ENCODE data around the gene AMPD2. TPM values are rescaled to one million over a fixed set of nuclear protein-coding genes. Genes with fewer than 3 reads are reported as not detected.

Gene AMPD2
- total RNA-seq, 2 donors from 2014 or later, result 55.7 to 69.3 TPM

- Histone ChIP-seq H3K4me1 (ENCODE audit: control insufficient read depth, insufficient read depth, low read length) (no peaks in the 10 kb centered on the region), H3K27ac (ENCODE audit: low read depth, low read length) (no peak overlapping the region), H3K36me3 (ENCODE audit: control insufficient read depth, insufficient read depth, low read length) (peaks cover 86% of the 10 kb centered on the region), H3K4me3 (ENCODE audit: low read length) (no peak overlapping the region), H3K9me3 (ENCODE audit: control insufficient read depth, low read length) (no peaks in the 10 kb centered on the region), H3K27me3 (ENCODE audit: control insufficient read depth, insufficient read depth, low read length, poor library complexity, severe bottlenecking) (no peaks in the 10 kb centered on the region), H3K9ac (ENCODE audit: extremely low read depth, low read length, poor library complexity, severe bottlenecking) (no peak overlapping the region)
- H3K9me3 Mint-ChIP-seq, result no peaks in the 10 kb centered on the region
- no peak overlapping the region for H3K27ac Mint-ChIP-seq
- no peaks in the 10 kb centered on the region for H3K4me1 Mint-ChIP-seq
- H3K36me3 Mint-ChIP-seq (ENCODE audit: low read depth), result peaks cover 57% of the 10 kb centered on the region
- no peak for DNase-seq
- H3K4me3 Mint-ChIP-seq, result no peak overlapping the region
- TF ChIP-seq CTCF (conservative IDR thresholded peaks at IDR 0.05), result no peak
- H3K27me3 Mint-ChIP-seq (ENCODE audit: insufficient read depth), result no peaks in the 10 kb centered on the region
Measured at GRCh38 chr1:109589679-109590078, 30.0 kb upstream of the AMPD2 start.

- no peak for DNase-seq
- Histone ChIP-seq H3K4me1 (ENCODE audit: control insufficient read depth, insufficient read depth, low read length) (no peaks in the 10 kb centered on the region), H3K27me3 (ENCODE audit: control insufficient read depth, insufficient read depth, low read length, poor library complexity, severe bottlenecking) (no peaks in the 10 kb centered on the region), H3K9me3 (ENCODE audit: control insufficient read depth, low read length) (no peaks in the 10 kb centered on the region), H3K27ac (ENCODE audit: low read depth, low read length) (no peak overlapping the region), H3K9ac (ENCODE audit: extremely low read depth, low read length, poor library complexity, severe bottlenecking) (no peak overlapping the region), H3K36me3 (ENCODE audit: control insufficient read depth, insufficient read depth, low read length) (peaks cover 83% of the 10 kb centered on the region), H3K4me3 (ENCODE audit: low read length) (no peak overlapping the region)
- H3K4me1 Mint-ChIP-seq, result no peaks in the 10 kb centered on the region
- no peak overlapping the region for H3K27ac Mint-ChIP-seq
- no peaks in the 10 kb centered on the region for H3K9me3 Mint-ChIP-seq
- peaks cover 50% of the 10 kb centered on the region for H3K36me3 Mint-ChIP-seq (ENCODE audit: low read depth)
- H3K4me3 Mint-ChIP-seq, result no peak overlapping the region
- no peaks in the 10 kb centered on the region for H3K27me3 Mint-ChIP-seq (ENCODE audit: insufficient read depth)
- TF ChIP-seq CTCF (conservative IDR thresholded peaks at IDR 0.05), result no peak
Measured at GRCh38 chr1:109592916-109593315, 26.7 kb upstream of the AMPD2 start.

DNA sequence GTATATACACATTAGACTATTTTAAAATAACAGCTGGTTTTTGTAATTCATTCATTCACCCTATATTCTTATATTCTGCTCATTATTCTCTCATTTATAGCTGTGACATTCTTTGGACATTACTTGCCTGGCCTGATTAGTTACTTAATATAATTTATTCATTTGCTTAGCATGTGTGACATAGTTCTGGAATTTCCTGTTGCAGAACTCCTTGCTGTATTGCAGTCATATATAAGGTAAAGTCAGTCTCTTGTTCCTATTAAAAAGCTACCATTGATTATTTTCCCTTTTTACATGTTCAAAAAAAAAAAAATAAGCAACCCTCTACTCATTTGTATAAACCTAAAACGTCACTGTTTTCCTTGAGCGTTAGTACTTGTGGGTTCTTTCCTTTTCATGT, 24.1 kb upstream of the AMPD2 start:
- Mint-ChIP-seq H3K9me3 (no peaks in the 10 kb centered on the region), H3K27me3 (ENCODE audit: insufficient read depth) (no peaks in the 10 kb centered on the region), H3K27ac (no peak overlapping the region), H3K4me3 (no peak overlapping the region), H3K4me1 (no peaks in the 10 kb centered on the region), H3K36me3 (ENCODE audit: low read depth) (peaks cover 46% of the 10 kb centered on the region)
- H3K27me3 ChIP-seq (ENCODE audit: control insufficient read depth, insufficient read depth, low read length, poor library complexity, severe bottlenecking), result no peaks in the 10 kb centered on the region
- no peak overlapping the region for H3K4me3 ChIP-seq (ENCODE audit: low read length)
- no peak for TF ChIP-seq CTCF (conservative IDR thresholded peaks at IDR 0.05)
- no peaks in the 10 kb centered on the region for H3K4me1 ChIP-seq (ENCODE audit: control insufficient read depth, insufficient read depth, low read length)
- WGBS, 2 experiments (ENCODE audit: insufficient coverage in 1 of 2, insufficient read length in 1 of 2), result 96% methylated on average over 2 of the region's 2 CpGs; no CpG with 5 or more reads in 1 of the 2 experiments
- no peak overlapping the region for H3K9ac ChIP-seq (ENCODE audit: extremely low read depth, low read length, poor library complexity, severe bottlenecking)
- H3K27ac ChIP-seq (ENCODE audit: low read depth, low read length), result no peak overlapping the region
- H3K36me3 ChIP-seq (ENCODE audit: control insufficient read depth, insufficient read depth, low read length), result peaks cover 80% of the 10 kb centered on the region
- no peaks in the 10 kb centered on the region for H3K9me3 ChIP-seq (ENCODE audit: control insufficient read depth, low read length)
- no peak for DNase-seq
